Right renal pelvis (tissue), 4 donors: ENCODE measurements around the gene CD72. TPM values are rescaled to one million over a fixed set of nuclear protein-coding genes. Genes with fewer than 3 reads are reported as not detected.
A peak's percentile ranks its signal among the peaks of the same experiment; 100 is the strongest.
"Not testable (repeated sequence)": the region's sequence is repeated elsewhere in the genome, so short reads cannot be mapped to it uniquely, and the experiment has no call there.

ENCODE experiments used
- DNase-seq, 4 donors: peaks; one replicate each; pipeline ENCODE4 v3.0.0-alpha.2; 2013; ENCODE audit warnings: low read depth in 4 of 4, low spot score in 3 of 4, missing footprints in 1 of 4
- polyA plus RNA-seq, 4 donors: library from polyadenylated mRNA; unstranded; fragments of 120-200 nt; gene quantifications; one replicate each; pipeline ENCODE4 v1.2.1, GENCODE V29; 2013; ENCODE audit not compliant: insufficient read length in 4 of 4

The CD72 gene
- polyA plus RNA-seq, 4 donors: 2.5 to 3.3 (median 2.7) TPM

GRCh38 chr9:35650341-35651158 lies 32.3 kb upstream of the CD72 start, which contains the start of gene SIT1:
Gene SIT1, minus strand, starts transcription at chr9:35650931. Its CDS starts 78 bp downstream, at chr9:35650853.
- no peak for DNase-seq

- DNase-seq: no peak
Observed at GRCh38 chr9:35649431-35650340, 31.5 kb upstream of the CD72 start.

- DNase-seq: peak; percentile 86 to 90 (median 88)
Observed at GRCh38 chr9:35646533-35647265, 28.5 kb upstream of the CD72 start.

- peak in 1 of 4 donors; percentile 39 for DNase-seq
Observed at GRCh38 chr9:35646153-35646532, 27.9 kb upstream of the CD72 start.

GRCh38 chr9:35645736-35646135 lies 27.5 kb upstream of the CD72 start:
- DNase-seq: not testable (repeated sequence)

GRCh38 chr9:35643046-35643445 lies 24.8 kb upstream of the CD72 start:
- no peak for DNase-seq

- not testable (repeated sequence) for DNase-seq
Observed at GRCh38 chr9:35641478-35641877, 23.3 kb upstream of the CD72 start.

GRCh38 chr9:35640431-35640830 lies 22.2 kb upstream of the CD72 start:
- DNase-seq: not testable (repeated sequence)

- no peak for DNase-seq
Observed at GRCh38 chr9:35639631-35640030, 21.4 kb upstream of the CD72 start.

- not testable (repeated sequence) for DNase-seq
Observed at GRCh38 chr9:35639225-35639624, 21.0 kb upstream of the CD72 start.

GRCh38 chr9:35638751-35639150 lies 20.5 kb upstream of the CD72 start:
- not testable (repeated sequence) for DNase-seq

- DNase-seq: not testable (repeated sequence)
Observed at GRCh38 chr9:35637427-35637955, 19.3 kb upstream of the CD72 start.

GRCh38 chr9:35636877-35637246 lies 18.6 kb upstream of the CD72 start:
- DNase-seq: not testable (repeated sequence)

GRCh38 chr9:35636135-35636876 lies 18.1 kb upstream of the CD72 start:
- DNase-seq: no peak

- DNase-seq: no peak
Observed at GRCh38 chr9:35635730-35636129, 17.5 kb upstream of the CD72 start.

- DNase-seq: no peak
Observed at GRCh38 chr9:35629597-35629996, 11.4 kb upstream of the CD72 start.

- no peak for DNase-seq
Observed at GRCh38 chr9:35628389-35628991, 10.3 kb upstream of the CD72 start.

- DNase-seq: no peak
Observed at GRCh38 chr9:35627575-35627974, 9.4 kb upstream of the CD72 start.

GRCh38 chr9:35619800-35620158 lies 1.6 kb upstream of the CD72 start:
- DNase-seq: no peak
